B cell (primary cell): ENCODE measurements around the gene TTPAL. TPM values are rescaled to one million over a fixed set of nuclear protein-coding genes. Genes with fewer than 3 reads are reported as not detected.

ENCODE experiments used
- ATAC-seq: fragments of 200-7000 bp; cut with Tn5 transposase; one replicate; pipeline ENCODE4 v1.10.0; 2021; ENCODE audit warnings: low read depth, mild to moderate bottlenecking, moderate number of reproducible peaks, moderate library complexity
- CTCF ChIA-PET: fragments of 350-600 bp; sonication (Branson Sonifier 250); formaldehyde crosslinking; loops from one replicate; lab custom pipeline; 2021; ENCODE audit warnings: antibody characterized with exemption, inconsistent platforms; lab: Charles Lee
- POLR2A ChIA-PET: fragments of 350-600 bp; sonication (Branson Sonifier 250); formaldehyde crosslinking; loops from one replicate; lab custom pipeline; 2021; ENCODE audit warnings: antibody characterized with exemption; lab: Charles Lee
- DNase-seq: peaks from one replicate; pipeline ENCODE4 v3.0.0; 2013
- H2AFZ ChIP-seq: 2 replicates; pipeline ENCODE4 v1.6.1; 2012; ENCODE audit warnings: mild to moderate bottlenecking, low read depth, low read length; ENCODE audit not compliant: insufficient read depth, poor library complexity, severe bottlenecking
- H3K27ac ChIP-seq, 2 donors: 1 replicate in 1 of 2; 2 replicates in 1 of 2; pipeline ENCODE4 v1.5.1; 2012 to 2013; ENCODE audit warnings: low read length in 2 of 2, mild to moderate bottlenecking in 2 of 2, moderate library complexity in 1 of 2
- H3K27me3 ChIP-seq, 4 experiments: fragments of 200-600 bp in 1 of 4; sonication (generic) in 1 of 4; replicated peaks in 1 of 4; 1 replicate in 2 of 4; 2 replicates in 2 of 4; pipeline versions ENCODE4 v1.6.1 to v1.7.0; 2013 to 2016; ENCODE audit warnings: low read length in 3 of 4, mild to moderate bottlenecking in 2 of 4, mixed read lengths in 1 of 4, moderate library complexity in 1 of 4; ENCODE audit not compliant: insufficient read depth in 4 of 4, control insufficient read depth in 3 of 4; ENCODE audit errors: control extremely low read depth in 1 of 4
- H3K36me3 ChIP-seq, 2 experiments: replicated peaks in 1 of 2; 1 replicate in 1 of 2; 2 replicates in 1 of 2; pipeline versions ENCODE4 v1.6.1 to v1.7.1; 2013; ENCODE audit warnings: low read length in 1 of 2; ENCODE audit not compliant: insufficient read depth in 2 of 2, control insufficient read depth in 1 of 2; ENCODE audit errors: control extremely low read depth in 1 of 2, extremely low read depth in 1 of 2
- H3K4me1 ChIP-seq, 2 donors: fragments of 200-600 bp in 1 of 2; sonication (generic) in 1 of 2; 1 replicate in 1 of 2; 2 replicates in 1 of 2; pipeline versions ENCODE4 v1.5.1 to v1.6.1; 2013 to 2017; ENCODE audit warnings: low read length in 2 of 2; ENCODE audit not compliant: control insufficient read depth in 2 of 2, insufficient read depth in 2 of 2
- H3K4me2 ChIP-seq: replicated peaks from 2 replicates; pipeline ENCODE3; 2012; ENCODE audit warnings: mild to moderate bottlenecking, low read depth, low read length; ENCODE audit not compliant: poor library complexity, severe bottlenecking
- H3K4me3 ChIP-seq, 5 experiments: fragments of 200-600 bp in 1 of 5; sonication (generic) in 1 of 5; 1 replicate in 3 of 5; 2 replicates in 2 of 5; pipeline versions ENCODE4 v1.5.1 to v1.7.0; 2011 to 2016; ENCODE audit warnings: low read length in 4 of 5, mild to moderate bottlenecking in 4 of 5, low read depth in 2 of 5, control low read depth in 1 of 5, moderate library complexity in 1 of 5; ENCODE audit not compliant: insufficient read depth in 1 of 5; ENCODE audit errors: control extremely low read depth in 1 of 5, extremely low read depth in 1 of 5
- H3K79me2 ChIP-seq: fragments of 200-600 bp; sonication (generic); one replicate; pipeline ENCODE4 v1.6.0; 2016; ENCODE audit warnings: low read length; ENCODE audit not compliant: control insufficient read depth, insufficient read depth
- H3K9ac ChIP-seq: fragments of 200-600 bp; sonication (generic); 2 replicates; pipeline ENCODE4 v1.6.1; 2017; ENCODE audit warnings: mild to moderate bottlenecking, low read length, moderate library complexity
- H3K9me3 ChIP-seq, 3 donors: one replicate each; pipeline versions ENCODE4 v1.6.1 to v1.7.1; 2013; ENCODE audit warnings: low read length in 2 of 3; ENCODE audit not compliant: control insufficient read depth in 2 of 3, insufficient read depth in 1 of 3; ENCODE audit errors: control extremely low read depth in 1 of 3
- H4K20me1 ChIP-seq: 2 replicates; pipeline ENCODE4 v1.6.0; 2012; ENCODE audit warnings: mild to moderate bottlenecking, low read length; ENCODE audit not compliant: insufficient read depth, control insufficient read depth, poor library complexity, severe bottlenecking
- H3K27ac Mint-ChIP-seq: one replicate; pipeline ENCODE4 v1.8.0; 2021; ENCODE audit warnings: mixed read lengths
- H3K27me3 Mint-ChIP-seq: one replicate; pipeline ENCODE4 v1.8.0; 2021; ENCODE audit warnings: mixed read lengths
- H3K4me1 Mint-ChIP-seq: one replicate; pipeline ENCODE4 v1.8.0; 2021; ENCODE audit warnings: mixed read lengths
- H3K4me3 Mint-ChIP-seq: one replicate; pipeline ENCODE4 v1.8.0; 2021; ENCODE audit warnings: mixed read lengths
- H3K9me3 Mint-ChIP-seq: one replicate; pipeline ENCODE4 v1.8.0; 2022; ENCODE audit warnings: mixed read lengths; ENCODE audit not compliant: insufficient read depth
- EZH2 ChIP-seq: IDR thresholded peaks from 2 replicates; pipeline ENCODE4 v1.6.1; 2012; ENCODE audit warnings: borderline replicate concordance, low read depth, mild to moderate bottlenecking, moderate library complexity, low read length; ENCODE audit not compliant: insufficient read depth, poor library complexity, severe bottlenecking
- WGBS: methylation state at CpG from one replicate; pipeline ENCODE4 v1.1.5; 2013; ENCODE audit warnings: missing lambda C conversion rate; ENCODE audit not compliant: insufficient coverage; 5-methylcytosine and 5-hydroxymethylcytosine counted together
- intact Hi-C: fragments of 100-400 bp; cut with micrococcal nuclease; formaldehyde crosslinking; loops from one replicate; pipeline ENCODE4 v1.10.0; 2022
- polyA plus RNA-seq: library from polyadenylated mRNA; depleted of rRNA; stranded (reverse); fragments of >200 nt; gene quantifications from 2 replicates; pipeline ENCODE4 v1.2.3, GENCODE V29; 2012
- total RNA-seq, 2 donors: library from RNA; stranded (reverse); fragments of 120-200 nt in 1 of 2; gene quantifications; 1 replicate in 1 of 2; 2 replicates in 1 of 2; pipeline versions ENCODE4 v1.2.3 to v1.2.4, GENCODE V29; 2013 to 2022
- TF ChIP-seq, protein P1 (sequence below): fragments of 200-600 bp; IDR thresholded peaks from one replicate; pipeline ENCODE4 v1.8.0; 2022; ENCODE audit warnings: antibody characterized with exemption, mild to moderate bottlenecking

The TTPAL gene
- total and polyA plus RNA-seq, 2 donors (not counting 1 experiment from before 2014, with no cell fraction given) = 4.0 to 26.8 TPM

DNA sequence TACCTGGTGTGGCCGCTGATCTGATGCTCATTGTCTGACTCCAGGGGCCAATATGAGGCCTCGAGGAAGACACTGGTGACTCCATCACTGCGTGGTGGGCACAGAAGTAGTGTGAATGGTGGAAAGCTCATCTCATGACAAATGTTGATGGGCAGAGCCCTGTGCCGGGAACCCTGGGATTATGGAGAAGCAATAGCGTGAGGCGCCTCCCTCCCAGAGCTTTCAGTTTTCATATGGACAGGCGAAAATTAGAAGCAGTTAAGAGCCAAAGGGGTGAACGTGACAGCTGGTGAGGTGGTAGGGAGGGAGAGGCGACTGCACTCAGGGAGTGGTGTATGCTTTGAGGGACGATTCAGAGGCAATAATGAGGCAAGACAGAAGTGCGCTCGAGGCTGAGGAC is 39.3 kb upstream of the TTPAL start:
- no peak for TF ChIP-seq EZH2
- TF ChIP-seq, protein P1, sequence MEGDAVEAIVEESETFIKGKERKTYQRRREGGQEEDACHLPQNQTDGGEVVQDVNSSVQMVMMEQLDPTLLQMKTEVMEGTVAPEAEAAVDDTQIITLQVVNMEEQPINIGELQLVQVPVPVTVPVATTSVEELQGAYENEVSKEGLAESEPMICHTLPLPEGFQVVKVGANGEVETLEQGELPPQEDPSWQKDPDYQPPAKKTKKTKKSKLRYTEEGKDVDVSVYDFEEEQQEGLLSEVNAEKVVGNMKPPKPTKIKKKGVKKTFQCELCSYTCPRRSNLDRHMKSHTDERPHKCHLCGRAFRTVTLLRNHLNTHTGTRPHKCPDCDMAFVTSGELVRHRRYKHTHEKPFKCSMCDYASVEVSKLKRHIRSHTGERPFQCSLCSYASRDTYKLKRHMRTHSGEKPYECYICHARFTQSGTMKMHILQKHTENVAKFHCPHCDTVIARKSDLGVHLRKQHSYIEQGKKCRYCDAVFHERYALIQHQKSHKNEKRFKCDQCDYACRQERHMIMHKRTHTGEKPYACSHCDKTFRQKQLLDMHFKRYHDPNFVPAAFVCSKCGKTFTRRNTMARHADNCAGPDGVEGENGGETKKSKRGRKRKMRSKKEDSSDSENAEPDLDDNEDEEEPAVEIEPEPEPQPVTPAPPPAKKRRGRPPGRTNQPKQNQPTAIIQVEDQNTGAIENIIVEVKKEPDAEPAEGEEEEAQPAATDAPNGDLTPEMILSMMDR = no peak
- POLR2A ChIA-PET = no interaction called here
- 80% methylated on average over 11 of the region's 12 CpGs for WGBS

DNA sequence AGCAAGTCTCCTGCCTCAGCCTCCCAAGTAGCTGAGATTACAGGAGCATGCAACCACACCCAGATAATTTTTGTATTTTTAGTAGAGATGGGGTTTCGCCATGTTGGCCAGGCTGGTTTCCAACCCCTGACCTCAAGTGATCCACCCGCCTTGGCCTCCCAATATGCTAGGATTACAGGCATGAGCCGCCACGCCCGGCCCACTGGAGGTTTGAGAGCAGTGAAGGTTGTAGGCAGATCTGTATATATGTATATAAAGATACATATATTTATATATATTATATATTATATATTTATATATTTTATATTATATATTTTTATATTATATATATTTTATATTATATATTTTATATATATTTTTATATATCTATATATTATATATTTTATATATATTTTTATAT is 38.2 kb upstream of the TTPAL start:
- Histone ChIP-seq H3K9me3 (no peaks in the 10 kb centered on the region), H2AFZ (no peak overlapping the region)
- no peaks in the 10 kb centered on the region for H3K9me3 Mint-ChIP-seq

More for the DNA sequence above, 39.3 kb upstream of the TTPAL start:
- Histone ChIP-seq H3K27ac (no peak overlapping the region), H3K4me3 (no peak overlapping the region), H3K9me3 (no peaks in the 10 kb centered on the region), H3K36me3 (no peaks in the 10 kb centered on the region), H3K4me1 (no peaks in the 10 kb centered on the region), H2AFZ (no peak overlapping the region), H4K20me1 (no peaks in the 10 kb centered on the region), H3K79me2 (no peaks in the 10 kb centered on the region), H3K4me2 (no peak overlapping the region), H3K9ac (no peak overlapping the region), H3K27me3 (no peaks in the 10 kb centered on the region)
- Mint-ChIP-seq H3K4me1 (no peaks in the 10 kb centered on the region), H3K9me3 (no peaks in the 10 kb centered on the region), H3K4me3 (no peak overlapping the region), H3K27me3 (peaks cover 9% of the 10 kb centered on the region), H3K27ac (no peak overlapping the region)
- DNase-seq (no peak), ATAC-seq (no peak)
- CTCF ChIA-PET = no interaction called here
- intact Hi-C loops = no loop called here

More for the DNA sequence above, 38.2 kb upstream of the TTPAL start:
- no peak for ATAC-seq
- no peaks in the 10 kb centered on the region for H3K79me2 ChIP-seq
- H3K36me3 ChIP-seq = no peaks in the 10 kb centered on the region
- no peak overlapping the region for H3K4me3 ChIP-seq
- no peak for TF ChIP-seq EZH2
- TF ChIP-seq, protein P1 = no peak
- intact Hi-C loops = no loop called here
- no peaks in the 10 kb centered on the region for H3K4me1 ChIP-seq
- no peaks in the 10 kb centered on the region for H3K27me3 ChIP-seq
- CTCF ChIA-PET = no interaction called here
- no peak overlapping the region for H3K4me3 Mint-ChIP-seq
- H3K9ac ChIP-seq = no peak overlapping the region
- POLR2A ChIA-PET = no interaction called here
- H3K27me3 Mint-ChIP-seq = peaks cover 17% of the 10 kb centered on the region
- no peak overlapping the region for H3K4me2 ChIP-seq
- H3K4me1 Mint-ChIP-seq = no peaks in the 10 kb centered on the region
- DNase-seq = no peak
- H3K27ac ChIP-seq = no peak overlapping the region
- no peak overlapping the region for H3K27ac Mint-ChIP-seq
- H4K20me1 ChIP-seq = no peaks in the 10 kb centered on the region
- WGBS = no CpG with 5 or more reads among the region's 5 CpGs
